Breast epithelium (tissue), 4 donors: ENCODE results near the gene CABLES1. TPM values are rescaled to one million over a fixed set of nuclear protein-coding genes. Genes with fewer than 3 reads are reported as not detected.

Source experiments
- DNase-seq, 2 donors: peaks; one replicate each; pipeline ENCODE4 v3.0.0-alpha.2; 2019; ENCODE audit warnings: low spot score in 2 of 2
- H3K27ac ChIP-seq, 2 donors: fragments of 200-600 bp; sonication (generic) in 1 of 2; one replicate each; pipeline ENCODE4 v1.5.1; 2016 to 2019; ENCODE audit warnings: mild to moderate bottlenecking in 1 of 2
- H3K27me3 ChIP-seq, 2 donors: fragments of 200-600 bp; sonication (generic) in 1 of 2; one replicate each; pipeline versions ENCODE4 v1.5.1 to v1.6.0; 2017 to 2019; ENCODE audit warnings: control low read depth in 1 of 2, mild to moderate bottlenecking in 1 of 2
- H3K36me3 ChIP-seq: fragments of 200-600 bp; one replicate; pipeline ENCODE4 v1.5.1; 2019
- H3K4me1 ChIP-seq, 2 donors: fragments of 200-600 bp; sonication (generic); one replicate each; pipeline ENCODE4 v1.5.1; 2016 to 2019; ENCODE audit warnings: control low read depth in 1 of 2
- H3K4me3 ChIP-seq, 3 donors: fragments of 200-600 bp; sonication (generic); 1 replicate in 2 of 3; 2 replicates in 1 of 3; pipeline ENCODE4 v1.5.1; 2016 to 2019; ENCODE audit warnings: mild to moderate bottlenecking in 3 of 3, moderate library complexity in 2 of 3
- H3K9me3 ChIP-seq, 2 donors: fragments of 200-600 bp; sonication (generic) in 1 of 2; one replicate each; pipeline ENCODE4 v1.5.1; 2016 to 2019; ENCODE audit warnings: control low read depth in 1 of 2
- CTCF ChIP-seq, 3 donors: fragments of 450-650 bp; IDR thresholded peaks; one replicate each; pipeline ENCODE4 v1.5.1; 2016 to 2017; ENCODE audit warnings: antibody characterized with exemption in 3 of 3, mild to moderate bottlenecking in 3 of 3, moderate library complexity in 3 of 3
- POLR2A ChIP-seq: fragments of 450-650 bp; IDR thresholded peaks from one replicate; pipeline ENCODE4 v1.6.1; 2016; ENCODE audit warnings: antibody characterized with exemption, mild to moderate bottlenecking, moderate library complexity
- POLR2AphosphoS5 ChIP-seq, 3 donors: sonication (generic); formaldehyde crosslinking; IDR thresholded peaks; one replicate each; pipeline ENCODE4 v1.6.1; 2017; ENCODE audit warnings: antibody characterized with exemption in 3 of 3
- intact Hi-C: fragments of 100-400 bp; cut with DNase I; formaldehyde crosslinking; loops from one replicate; pipeline ENCODE4 v1.15.1; 2023; ENCODE audit warnings: low total_unique reads
- total RNA-seq, 3 donors: library from RNA; depleted of rRNA; stranded (reverse); fragments of >200 nt; gene quantifications; one replicate each; pipeline ENCODE4 v1.1.0, GENCODE V29; 2016

The CABLES1 gene
- total RNA-seq, 3 donors from 2014 or later = 18.1 to 28.7 (median 22.3) TPM

- Histone ChIP-seq H3K4me1 (no peaks in the 10 kb centered on the region), H3K27ac (peak overlapping the region in 1 of 2 donors; percentile 12), H3K9me3 (peaks cover 6% of the 10 kb centered on the region in 2 donors), H3K36me3 (no peaks in the 10 kb centered on the region), H3K27me3 (no peaks in the 10 kb centered on the region), H3K4me3 (no peak overlapping the region)
- DNase-seq = no peak
- intact Hi-C loops = no loop called here
- TF ChIP-seq POLR2AphosphoS5 (IDR thresholded peaks at IDR 0.05) (no peak), CTCF (IDR thresholded peaks at IDR 0.05) (no peak), POLR2A (no peak)
Observed at GRCh38 chr18:23274638-23275482, 139.6 kb downstream of the CABLES1 start.

- no peak for TF ChIP-seq POLR2A
- TF ChIP-seq CTCF (IDR thresholded peaks at IDR 0.05) = no peak
- no peak for TF ChIP-seq POLR2AphosphoS5 (IDR thresholded peaks at IDR 0.05)
- H3K27me3 ChIP-seq = no peaks in the 10 kb centered on the region
- H3K36me3 ChIP-seq = no peaks in the 10 kb centered on the region
- H3K9me3 ChIP-seq = no peaks in the 10 kb centered on the region
- intact Hi-C loops = no loop called here
- peaks cover 0 to 1% of the 10 kb centered on the region in 2 donors for H3K4me1 ChIP-seq
- DNase-seq = no peak
- H3K27ac ChIP-seq = peak overlapping the region in 1 of 2 donors; percentile 33
- no peak overlapping the region for H3K4me3 ChIP-seq
Observed at GRCh38 chr18:23276451-23276850, 141.2 kb downstream of the CABLES1 start.

- Histone ChIP-seq H3K27me3 (no peaks in the 10 kb centered on the region), H3K9me3 (no peaks in the 10 kb centered on the region), H3K4me3 (no peak overlapping the region), H3K36me3 (no peaks in the 10 kb centered on the region), H3K27ac (no peak overlapping the region), H3K4me1 (peaks cover 0 to 6% of the 10 kb centered on the region in 2 donors)
- intact Hi-C loops = no loop called here
- DNase-seq = no peak
- TF ChIP-seq CTCF (IDR thresholded peaks at IDR 0.05) (no peak), POLR2AphosphoS5 (IDR thresholded peaks at IDR 0.05) (no peak), POLR2A (no peak)
Observed at GRCh38 chr18:23277399-23277798, 142.1 kb downstream of the CABLES1 start.

- TF ChIP-seq POLR2AphosphoS5 (IDR thresholded peaks at IDR 0.05) (no peak), CTCF (IDR thresholded peaks at IDR 0.05) (no peak)
- no peak overlapping the region for H3K4me3 ChIP-seq
- no peaks in the 10 kb centered on the region for H3K27me3 ChIP-seq
- intact Hi-C loops = no loop called here
- H3K36me3 ChIP-seq = no peaks in the 10 kb centered on the region
- DNase-seq = no peak
- H3K27ac ChIP-seq = peak overlapping the region in 1 of 2 donors; percentile 66
- no peaks in the 10 kb centered on the region for H3K9me3 ChIP-seq
- H3K4me1 ChIP-seq = peaks cover 0 to 11% of the 10 kb centered on the region in 2 donors
Observed at GRCh38 chr18:23279931-23280330, 144.6 kb downstream of the CABLES1 start.

- Histone ChIP-seq H3K9me3 (no peaks in the 10 kb centered on the region), H3K4me3 (no peak overlapping the region), H3K27ac (peak overlapping the region; percentile 41 to 66), H3K27me3 (no peaks in the 10 kb centered on the region), H3K4me1 (peaks cover 0 to 14% of the 10 kb centered on the region in 2 donors), H3K36me3 (no peaks in the 10 kb centered on the region)
- no peak for DNase-seq
- intact Hi-C loops = no loop called here
- TF ChIP-seq CTCF (IDR thresholded peaks at IDR 0.05) (no peak), POLR2A (no peak), POLR2AphosphoS5 (IDR thresholded peaks at IDR 0.05) (no peak)
Observed at GRCh38 chr18:23280844-23281243, 145.6 kb downstream of the CABLES1 start.
